WERI-Rb-1 (cell line): ENCODE data around the gene ENTPD8.

ENCODE experiments used
- DNase-seq: peaks from one replicate; pipeline ENCODE4 v3.0.0-alpha.2; 2020
- H3K27ac ChIP-seq: fragments of 250-450 bp; sonication (Bioruptor Pico); 2 replicates; pipeline ENCODE4 v1.5.1; 2020; ENCODE audit warnings: mild to moderate bottlenecking, moderate library complexity
- H3K27me3 ChIP-seq: fragments of 250-450 bp; sonication (Bioruptor Pico); 2 replicates; pipeline ENCODE4 v1.5.1; 2021; ENCODE audit warnings: mild to moderate bottlenecking, low read depth, moderate library complexity; ENCODE audit not compliant: insufficient read depth, severe bottlenecking
- H3K36me3 ChIP-seq: fragments of 250-450 bp; sonication (Bioruptor Pico); 2 replicates; pipeline ENCODE4 v1.5.1; 2020; ENCODE audit warnings: mild to moderate bottlenecking, moderate library complexity
- H3K4me3 ChIP-seq: 2 replicates; pipeline ENCODE4 v1.5.1; 2011; ENCODE audit warnings: low read depth, mild to moderate bottlenecking, control low read depth, low read length
- H3K9me3 ChIP-seq: fragments of 250-450 bp; sonication (Bioruptor Pico); 2 replicates; pipeline ENCODE4 v1.5.1; 2021; ENCODE audit warnings: mild to moderate bottlenecking, moderate library complexity; ENCODE audit not compliant: severe bottlenecking
- CTCF ChIP-seq: IDR thresholded peaks from 2 replicates; pipeline ENCODE4 v1.5.1; 2011; ENCODE audit warnings: low read depth, mild to moderate bottlenecking, control low read depth, inconsistent platforms, low read length

Gene ENTPD8

GRCh38 chr9:137486545-137487453 is 45.6 kb upstream of the ENTPD8 start:
- no peak for DNase-seq
- no peaks in the 10 kb centered on the region for H3K9me3 ChIP-seq
- TF ChIP-seq CTCF: no peak
- no peaks in the 10 kb centered on the region for H3K36me3 ChIP-seq
- no peak overlapping the region for H3K27ac ChIP-seq
- no peaks in the 10 kb centered on the region for H3K27me3 ChIP-seq
- H3K4me3 ChIP-seq: no peak overlapping the region

GRCh38 chr9:137486141-137486490 is 45.0 kb upstream of the ENTPD8 start:
- Histone ChIP-seq H3K27me3 (no peaks in the 10 kb centered on the region), H3K9me3 (no peaks in the 10 kb centered on the region), H3K27ac (no peak overlapping the region), H3K4me3 (no peak overlapping the region), H3K36me3 (no peaks in the 10 kb centered on the region)
- no peak for TF ChIP-seq CTCF
- DNase-seq: no peak

GRCh38 chr9:137485343-137486140 is 44.4 kb upstream of the ENTPD8 start:
- no peak for TF ChIP-seq CTCF
- H3K27ac ChIP-seq: no peak overlapping the region
- no peak overlapping the region for H3K4me3 ChIP-seq
- H3K9me3 ChIP-seq: no peaks in the 10 kb centered on the region
- no peaks in the 10 kb centered on the region for H3K27me3 ChIP-seq
- DNase-seq: no peak
- H3K36me3 ChIP-seq: no peaks in the 10 kb centered on the region

GRCh38 chr9:137484551-137485315 is 43.6 kb upstream of the ENTPD8 start:
- Histone ChIP-seq H3K36me3 (no peaks in the 10 kb centered on the region), H3K27ac (no peak overlapping the region), H3K27me3 (no peaks in the 10 kb centered on the region), H3K9me3 (no peaks in the 10 kb centered on the region), H3K4me3 (no peak overlapping the region)
- no peak for TF ChIP-seq CTCF
- DNase-seq: no peak

- DNase-seq: no peak
- no peaks in the 10 kb centered on the region for H3K36me3 ChIP-seq
- TF ChIP-seq CTCF: no peak
- no peak overlapping the region for H3K4me3 ChIP-seq
- H3K27ac ChIP-seq: no peak overlapping the region
- no peaks in the 10 kb centered on the region for H3K27me3 ChIP-seq
- no peaks in the 10 kb centered on the region for H3K9me3 ChIP-seq
Observed at GRCh38 chr9:137482094-137482781, 41.1 kb upstream of the ENTPD8 start.
